Measurements from ENCODE around the gene NSUN2.

NSUN2 gene

DNA sequence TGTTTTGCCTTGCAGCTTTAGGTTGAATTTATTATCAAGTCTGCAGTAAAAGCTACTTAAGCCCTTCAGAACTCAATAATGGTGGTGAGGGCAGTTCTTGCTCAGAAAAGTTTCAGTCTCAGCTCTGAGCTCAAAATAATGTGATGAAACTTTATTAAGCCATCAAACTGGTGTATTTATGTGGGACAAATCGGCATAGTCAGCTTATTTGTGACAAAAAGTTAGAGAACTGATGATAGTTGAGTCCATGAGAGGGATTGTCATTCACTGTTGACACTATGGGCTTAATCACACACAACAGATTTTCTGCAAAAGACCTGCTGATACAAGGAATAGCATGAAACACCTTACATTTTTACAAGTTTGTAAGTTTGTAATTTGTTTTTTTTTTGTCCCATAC lies 9.8 kb upstream of the NSUN2 start:
- DNase-seq = no peak

DNA sequence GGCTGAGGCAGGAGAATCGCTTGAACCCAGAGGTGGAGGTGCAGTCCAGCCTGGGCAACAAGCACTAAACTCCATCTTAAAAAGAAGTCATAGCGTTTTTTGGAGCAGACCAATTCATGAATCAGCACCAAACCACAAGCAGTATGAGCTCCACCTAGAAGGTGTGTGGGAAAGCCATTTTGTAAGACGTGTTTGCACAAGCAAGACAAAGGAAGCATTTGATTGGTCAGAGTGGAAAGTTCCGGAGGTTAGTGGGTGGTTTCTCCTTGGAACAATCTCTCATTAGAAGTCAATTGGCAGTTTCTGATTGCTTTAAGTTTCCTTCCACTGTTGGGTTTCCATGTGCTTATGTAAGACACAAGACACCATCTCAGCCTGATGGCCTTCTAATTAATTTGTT lies 5.4 kb upstream of the NSUN2 start:
- no peak for DNase-seq

DNA sequence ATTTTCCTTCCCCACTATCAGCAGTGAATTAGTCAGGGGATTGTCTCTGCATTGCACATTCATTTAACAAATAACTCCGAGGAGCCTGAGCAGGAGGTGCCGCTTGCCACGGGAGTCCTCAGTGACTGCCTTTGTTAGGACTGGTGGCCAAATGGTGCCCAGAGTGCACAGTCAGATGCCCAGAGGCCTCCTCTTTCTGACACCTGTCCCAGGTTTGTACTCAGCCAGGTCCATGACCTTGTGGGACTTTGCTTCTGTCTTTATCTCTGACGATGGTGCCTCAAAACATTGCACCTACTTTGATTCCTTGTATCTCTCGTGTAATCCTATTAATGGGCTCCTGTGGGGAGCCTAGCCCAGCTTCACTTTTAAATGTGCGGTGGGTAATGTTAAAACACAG lies 4.7 kb upstream of the NSUN2 start:
- DNase-seq = no peak

DNA sequence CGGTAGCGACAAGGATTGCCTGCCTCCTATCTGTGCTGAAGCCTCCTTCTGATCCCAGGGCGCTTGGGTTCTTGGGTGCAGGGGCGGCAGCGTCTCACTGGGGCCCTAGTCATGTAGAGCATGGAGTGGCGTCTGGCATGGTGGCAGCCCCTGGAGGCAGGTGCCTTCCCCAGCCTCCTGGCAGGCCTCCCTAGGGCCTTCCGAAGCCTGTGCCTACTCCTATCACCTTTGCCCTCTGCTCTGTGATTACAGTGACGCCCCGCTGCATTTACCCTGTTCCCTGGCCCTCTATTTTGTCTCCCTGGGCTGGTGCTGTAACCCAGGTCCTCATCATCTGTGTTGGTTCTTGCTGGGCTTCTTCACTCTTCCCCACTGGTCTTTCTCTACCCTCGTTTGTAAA lies 4.2 kb upstream of the NSUN2 start:
- DNase-seq = no peak

DNA sequence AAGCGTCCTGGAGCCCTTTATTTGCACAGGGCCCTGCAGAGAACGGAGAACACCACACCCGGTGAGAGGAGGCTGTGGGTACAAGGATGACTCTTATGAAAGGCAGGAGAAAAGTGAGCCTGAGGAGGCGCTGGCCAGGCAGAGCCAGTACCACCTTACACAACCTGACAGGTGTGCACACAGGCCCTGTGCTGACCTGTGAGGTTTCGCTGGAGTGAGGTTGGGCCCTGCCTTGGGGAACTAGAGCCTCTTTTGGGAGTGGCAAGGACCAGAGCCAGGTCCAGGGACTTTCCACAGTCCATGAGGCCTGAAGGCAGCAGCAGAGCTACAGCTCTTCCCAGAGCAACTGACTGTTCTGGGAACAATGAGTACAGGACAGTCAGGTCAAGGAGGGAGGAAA lies 3.4 kb upstream of the NSUN2 start:
- no peak for DNase-seq

DNA sequence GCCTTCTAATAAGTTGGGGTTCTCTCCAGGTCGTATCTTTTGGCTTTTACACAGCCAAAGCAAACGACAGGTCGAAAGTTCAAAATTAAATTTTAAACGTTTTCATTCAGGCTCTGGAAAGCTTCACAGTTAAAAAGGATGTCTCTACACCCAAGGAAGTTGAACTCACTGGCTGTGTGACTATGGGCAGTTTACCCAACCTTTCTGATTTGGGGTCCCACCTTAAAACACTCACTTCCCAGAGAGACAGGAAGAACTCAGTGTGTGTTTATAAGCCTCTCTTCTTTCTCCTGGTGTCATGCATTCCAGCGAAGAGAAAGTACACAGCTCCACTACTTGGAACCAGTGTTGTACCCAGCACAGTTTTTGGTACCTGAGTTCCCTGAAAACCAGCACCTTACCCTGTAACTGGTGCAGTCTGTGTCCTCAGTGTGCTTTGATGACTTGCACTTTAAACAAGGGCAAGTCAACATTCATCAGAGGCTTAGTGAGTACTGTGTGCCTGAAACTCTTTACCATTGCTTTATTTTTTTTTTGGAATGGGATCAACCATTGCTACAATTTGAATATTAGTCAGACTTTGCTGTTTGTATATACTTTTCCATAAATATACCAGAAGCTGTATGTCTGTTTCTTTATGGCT lies 2.1 kb upstream of the NSUN2 start:
- DNase-seq = no peak

DNA sequence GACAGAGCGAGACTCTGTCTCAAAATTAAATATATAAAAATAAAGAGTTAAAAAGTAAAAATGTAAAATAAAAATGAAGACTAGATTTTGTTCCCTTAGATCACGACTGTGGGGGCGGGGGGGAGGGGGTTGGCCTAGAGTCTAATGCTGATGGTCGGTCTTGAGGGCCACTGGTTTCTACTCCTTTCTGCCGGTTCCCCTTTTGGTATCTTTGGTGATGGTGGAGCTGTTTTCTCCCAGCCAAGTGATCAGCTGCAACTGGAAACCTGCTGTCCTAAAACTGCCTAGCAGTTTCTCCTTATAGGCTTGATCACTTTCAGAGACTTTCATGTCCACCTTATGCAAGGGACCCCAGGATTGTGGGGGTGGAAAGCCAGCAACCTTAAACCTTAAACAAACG lies 1.5 kb upstream of the NSUN2 start:
- peak; percentile 31 for DNase-seq

DNA sequence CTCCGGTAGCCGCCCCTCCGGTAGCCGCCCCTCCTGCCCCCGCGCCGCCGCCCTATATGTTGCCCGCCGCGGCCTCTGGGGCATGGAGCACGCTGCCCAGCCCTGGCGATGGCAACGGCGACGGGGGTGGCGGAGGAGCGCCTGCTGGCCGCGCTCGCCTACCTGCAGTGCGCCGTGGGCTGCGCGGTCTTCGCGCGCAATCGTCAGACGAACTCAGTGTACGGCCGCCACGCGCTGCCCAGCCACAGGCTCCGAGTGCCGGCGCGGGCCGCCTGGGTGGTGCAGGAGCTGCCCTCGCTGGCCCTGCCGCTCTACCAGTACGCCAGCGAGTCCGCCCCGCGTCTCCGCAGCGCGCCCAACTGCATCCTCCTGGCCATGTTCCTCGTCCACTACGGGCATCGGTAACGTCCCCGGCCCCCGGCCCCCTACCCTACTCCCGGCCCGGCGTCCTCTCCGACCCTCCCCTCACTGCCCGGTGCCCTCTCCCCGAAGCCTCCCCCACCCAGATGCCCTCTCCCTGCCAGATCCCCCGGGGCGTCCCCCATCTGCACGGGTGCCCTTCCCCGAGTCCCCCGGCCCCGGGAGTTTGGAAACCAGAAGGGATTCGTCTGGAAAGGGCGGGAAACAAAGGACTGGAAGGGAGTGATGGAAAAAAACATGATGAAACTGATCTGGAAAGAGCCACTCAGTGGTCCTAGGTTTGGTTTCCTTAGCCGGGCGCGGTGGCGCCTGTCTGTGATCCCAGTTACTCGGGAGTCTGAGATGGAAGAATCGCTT lies 813 bp upstream of the NSUN2 start:
- DNase-seq = no peak

DNA sequence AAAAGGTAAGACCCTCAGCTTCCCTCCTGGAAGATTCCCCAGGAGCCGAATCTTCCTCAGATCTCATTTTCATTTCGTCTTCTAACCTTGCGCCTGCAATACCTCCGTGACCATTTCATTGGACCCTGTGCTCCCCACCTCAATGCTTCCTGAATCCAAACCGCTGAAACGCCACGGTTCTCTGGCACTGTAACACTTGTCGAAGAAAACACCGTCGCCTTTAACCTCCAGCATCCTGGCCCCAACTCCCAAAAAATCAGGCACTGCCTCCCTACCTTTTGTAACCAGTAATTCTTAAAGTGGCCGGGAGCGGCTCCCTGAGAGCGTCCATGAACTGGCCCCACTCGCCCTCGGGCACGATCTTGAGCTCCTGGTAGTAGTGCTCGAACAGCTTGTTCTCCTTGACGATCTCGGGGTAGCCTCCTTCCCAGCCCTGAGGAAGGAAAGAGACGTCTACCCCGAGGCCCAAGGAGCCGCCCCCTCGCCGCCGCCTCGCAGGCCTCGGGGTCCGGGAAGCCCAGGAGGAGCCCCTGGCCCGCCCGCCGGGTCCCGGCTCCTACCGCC lies 438 bp downstream of the NSUN2 start:
- DNase-seq = no peak

DNA sequence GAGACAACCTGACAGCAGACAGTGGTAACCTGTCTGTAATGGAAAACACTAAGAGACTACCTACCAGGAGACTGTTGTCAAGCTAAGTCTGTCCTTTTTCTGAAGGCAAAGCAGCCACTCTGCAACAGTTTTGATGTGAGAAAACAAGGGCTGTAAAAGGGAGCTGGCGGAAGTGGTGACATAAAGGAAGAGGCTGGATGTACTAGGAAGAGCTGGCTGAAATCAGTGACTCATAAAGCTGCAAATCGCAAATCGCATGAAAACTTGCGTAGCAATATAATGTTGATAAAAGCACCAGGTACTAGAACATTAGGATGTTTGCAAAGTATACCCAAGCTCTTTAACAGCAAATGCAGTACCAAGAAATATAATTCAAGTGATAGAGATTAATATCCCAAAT lies 1.4 kb downstream of the NSUN2 start:
- DNase-seq = peak; percentile 22

DNA sequence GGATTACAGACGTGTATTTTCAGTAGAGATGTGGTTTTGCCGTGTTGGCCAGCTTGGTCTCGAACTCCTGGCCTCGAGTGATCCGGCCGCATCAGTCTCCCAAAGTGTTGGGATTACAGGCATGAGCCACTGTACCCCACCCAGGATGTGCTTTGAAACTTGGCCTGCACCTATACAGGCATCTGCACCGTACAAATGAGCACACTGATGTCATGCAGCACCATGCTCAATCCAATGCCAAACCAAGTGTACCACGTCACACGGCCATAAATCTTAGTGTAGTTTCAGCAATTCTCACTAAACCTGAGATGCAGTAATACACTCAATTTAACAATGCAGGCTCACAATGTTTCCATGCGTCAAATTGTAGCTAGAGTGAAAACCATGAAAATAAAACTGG lies 6.3 kb downstream of the NSUN2 start:
- DNase-seq = no peak

DNA sequence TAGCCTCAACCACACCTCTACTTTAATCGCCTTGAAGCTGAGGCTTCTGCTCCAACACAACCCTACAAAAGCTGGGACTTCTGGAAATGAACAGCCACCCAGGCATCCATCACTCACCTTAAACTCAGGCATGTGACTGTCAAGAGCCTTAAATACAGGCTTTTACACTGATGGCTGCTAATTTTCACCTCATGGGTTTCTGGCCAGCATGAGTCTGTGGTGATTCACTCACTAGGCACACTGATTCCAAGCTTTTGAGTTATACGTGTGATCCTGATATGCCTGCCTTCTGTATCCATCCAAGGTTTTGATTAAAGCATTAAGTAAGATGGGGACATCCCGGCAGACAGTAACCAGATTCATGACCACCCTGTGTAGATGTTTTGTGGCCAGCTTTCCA lies 8.9 kb downstream of the NSUN2 start:
- DNase-seq = no peak

DNA sequence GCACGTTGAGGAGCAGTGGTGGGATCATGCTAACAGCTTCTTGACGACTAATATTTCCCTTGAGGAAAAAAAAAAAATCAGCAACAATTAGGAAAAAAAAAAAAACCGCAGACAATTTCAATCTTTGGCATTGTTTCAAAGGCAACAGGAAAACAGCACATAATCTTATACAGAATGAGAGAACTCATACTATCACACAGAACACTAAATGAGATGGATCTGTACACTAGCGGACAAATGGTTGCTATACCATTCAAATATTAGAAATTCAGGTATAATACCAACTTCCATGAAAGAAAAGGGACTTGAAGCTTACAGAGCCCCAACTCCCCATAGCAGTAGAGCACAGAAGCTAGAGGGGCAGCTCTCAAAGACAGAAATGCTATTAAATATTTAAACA lies 9.6 kb downstream of the NSUN2 start:
- DNase-seq = no peak

DNA sequence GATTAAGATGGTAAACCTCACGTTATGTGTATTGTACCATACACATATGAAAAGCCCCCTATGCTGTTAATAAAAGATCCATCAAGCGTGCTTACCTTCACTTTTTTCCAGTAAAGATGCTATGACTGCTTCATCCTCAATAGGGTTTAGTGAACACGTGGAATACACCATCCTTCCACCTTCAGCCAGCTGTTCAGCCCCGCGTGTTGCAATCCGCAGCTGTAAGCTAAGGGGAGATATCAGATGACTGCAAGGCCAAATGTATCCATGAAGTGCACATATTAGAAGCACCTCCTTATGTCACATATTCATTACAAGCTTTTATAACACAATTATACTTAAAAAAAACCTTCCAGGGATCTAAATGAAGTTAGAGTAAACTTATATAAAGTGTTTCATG lies 16.2 kb downstream of the NSUN2 start:
- DNase-seq = no peak

DNA sequence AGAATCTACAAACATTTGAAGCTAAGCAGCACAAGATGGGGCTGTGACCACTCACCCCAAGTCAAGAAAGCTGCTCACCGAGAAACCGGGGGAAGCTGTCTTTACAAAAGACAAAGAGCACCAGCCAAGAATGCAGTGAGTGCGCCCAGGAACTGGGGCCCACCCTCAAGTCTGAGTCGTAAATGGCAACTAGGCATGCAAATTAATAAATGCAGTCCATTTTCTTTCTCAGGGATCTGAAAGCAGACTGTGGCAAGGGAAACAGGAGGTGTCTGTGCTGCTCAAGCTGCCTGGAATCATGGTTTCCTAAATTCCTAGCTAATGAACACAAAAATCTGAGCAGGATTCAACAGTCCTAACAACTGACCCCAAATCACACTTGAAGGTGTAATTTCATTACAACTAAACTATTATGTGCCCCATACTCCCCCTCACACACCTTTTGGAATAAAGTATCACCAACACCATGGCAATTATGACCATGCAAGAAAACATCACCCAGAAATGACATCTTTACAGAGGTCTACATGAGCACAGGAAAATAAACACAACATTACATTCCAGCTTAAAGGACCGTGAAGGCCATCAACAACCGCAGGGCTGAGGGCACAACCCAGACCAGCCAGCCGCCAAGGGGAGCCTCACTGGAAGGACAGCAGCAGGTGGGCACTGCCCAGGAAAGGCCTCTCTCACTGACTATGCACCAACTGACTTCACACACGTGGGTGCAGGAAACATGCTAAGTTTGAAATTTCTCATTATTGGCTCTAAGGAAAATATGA lies 17.6 kb downstream of the NSUN2 start:
- DNase-seq = no peak

DNA sequence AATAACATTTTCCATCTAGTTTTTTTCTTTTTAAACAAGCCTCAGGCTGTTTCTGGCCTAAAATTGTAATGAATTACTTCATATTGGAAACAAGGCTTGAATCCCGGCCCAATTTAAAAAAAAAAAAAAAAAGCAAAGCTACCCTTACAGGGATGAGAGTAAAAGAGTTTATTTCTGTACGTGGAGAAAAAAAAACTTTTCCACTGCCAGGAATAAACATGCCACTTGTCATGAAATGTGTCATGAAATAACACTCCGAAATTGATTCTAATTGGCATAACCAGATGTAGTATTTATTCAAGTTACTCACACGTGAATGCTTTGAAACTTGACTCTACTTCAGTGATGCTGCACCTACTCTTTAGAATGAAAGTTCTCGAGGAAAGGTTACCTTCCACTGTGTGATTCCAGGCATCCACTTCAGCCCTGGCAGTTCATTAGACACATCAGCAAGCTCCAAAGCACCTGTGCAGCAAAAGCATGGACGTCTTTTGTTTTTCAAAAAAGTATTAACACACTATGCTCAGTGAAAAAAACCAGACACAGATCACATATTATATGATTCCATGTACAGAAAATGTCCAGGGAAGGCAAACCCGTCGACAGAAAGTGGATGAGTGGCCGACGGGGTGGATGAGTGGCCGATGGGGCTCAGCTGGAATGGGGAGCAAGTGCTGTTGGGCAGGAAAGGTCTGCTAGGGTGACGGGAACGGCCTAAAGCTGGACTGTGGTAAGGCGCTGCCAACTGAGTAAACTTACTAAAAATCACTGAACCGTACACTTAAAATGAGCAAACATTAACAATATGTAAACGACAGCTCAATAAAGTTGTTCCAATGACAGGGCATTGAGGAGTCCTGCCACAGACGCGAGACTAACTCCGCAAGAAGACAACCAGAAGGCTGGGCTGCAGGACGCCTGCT lies 21.2 kb downstream of the NSUN2 start:
- no peak for DNase-seq

DNA sequence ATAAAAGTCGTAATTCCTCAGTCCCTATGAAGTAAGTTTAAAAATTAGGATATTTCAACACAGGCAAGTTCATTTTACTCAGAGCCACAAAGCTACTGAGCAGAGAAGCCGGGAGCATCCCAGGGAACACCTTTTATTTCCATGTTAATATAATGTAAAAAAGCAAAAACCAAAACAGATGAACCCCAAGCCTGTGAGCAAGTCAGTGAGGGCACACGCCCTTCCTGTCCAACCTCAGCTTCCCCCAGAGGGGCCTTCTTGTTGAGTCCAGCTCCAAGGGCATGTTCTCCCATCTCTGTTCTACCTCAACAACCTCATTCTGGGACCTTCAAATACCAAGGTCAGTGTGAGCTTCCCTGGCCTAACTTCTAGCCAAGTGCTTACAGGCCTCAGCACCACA lies 24.8 kb downstream of the NSUN2 start:
- no peak for DNase-seq

DNA sequence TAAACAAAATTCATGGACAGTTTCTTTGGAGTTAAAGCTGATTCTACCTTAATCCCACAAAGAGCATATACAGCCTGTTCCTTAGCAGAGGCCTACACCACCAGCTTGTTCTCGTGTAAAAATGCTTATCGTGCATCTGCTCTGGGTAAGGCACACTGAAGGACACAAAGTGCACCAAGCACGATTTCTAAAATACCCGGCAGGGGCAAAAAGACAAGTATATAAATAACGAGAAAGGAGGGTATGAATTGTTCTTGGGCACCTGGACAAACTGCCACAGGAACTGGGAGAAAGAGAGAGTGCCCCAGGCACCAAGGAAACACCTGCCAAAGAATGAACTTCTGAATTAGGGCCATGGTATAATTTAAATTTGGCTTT lies 25.3 kb downstream of the NSUN2 start:
- DNase-seq = no peak

DNA sequence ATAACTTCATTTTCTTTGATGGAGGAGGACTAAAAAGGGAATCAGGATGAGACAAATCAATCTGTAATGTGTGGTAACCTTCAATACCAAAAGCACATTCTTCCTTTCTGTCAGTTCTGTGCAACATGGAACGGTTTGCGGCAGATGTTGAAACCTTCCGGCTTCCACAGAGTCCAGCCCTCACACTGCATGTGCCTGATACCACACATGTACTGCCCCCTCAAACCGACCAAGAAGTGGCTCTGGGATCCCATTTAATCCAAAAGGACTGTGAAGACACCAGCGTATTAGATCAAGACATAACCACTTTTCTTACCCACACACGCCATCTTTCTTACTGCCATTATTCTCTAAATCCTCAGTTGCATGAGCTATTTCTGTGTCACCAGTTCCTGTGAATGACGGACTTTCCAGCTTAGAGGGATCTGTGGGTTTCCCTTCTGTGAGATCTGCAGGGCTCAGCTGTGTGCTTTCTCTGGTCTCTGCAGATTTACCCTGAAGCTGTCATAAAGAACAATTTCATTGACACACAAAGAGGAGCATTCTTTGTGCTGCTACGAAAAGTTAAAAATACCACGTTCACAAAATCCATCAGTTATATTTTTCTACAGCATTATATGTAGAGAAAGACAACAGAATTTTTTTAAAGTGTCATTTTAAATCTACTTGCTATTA lies 25.8 kb downstream of the NSUN2 start:
- peak; percentile 88 for DNase-seq

DNA sequence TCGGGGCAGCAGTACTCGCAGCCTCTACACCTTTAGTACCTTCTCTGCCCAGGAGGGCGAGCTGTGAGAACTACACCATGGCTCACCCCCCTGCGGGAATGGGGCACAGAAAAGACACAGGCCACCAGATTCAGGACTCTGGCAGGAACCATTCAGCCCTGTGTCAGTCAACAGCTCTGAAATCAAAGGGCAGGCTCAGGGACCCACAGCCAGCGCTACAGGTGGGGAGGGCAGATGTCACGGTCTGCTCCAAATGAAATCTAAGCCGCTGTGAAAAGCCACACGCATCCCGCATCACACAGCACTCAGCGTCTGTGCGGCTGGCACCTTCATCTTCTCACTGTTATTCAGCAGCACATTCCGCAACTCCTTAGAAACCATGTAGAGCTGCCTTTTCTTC lies 27.9 kb downstream of the NSUN2 start:
- DNase-seq = no peak

DNA sequence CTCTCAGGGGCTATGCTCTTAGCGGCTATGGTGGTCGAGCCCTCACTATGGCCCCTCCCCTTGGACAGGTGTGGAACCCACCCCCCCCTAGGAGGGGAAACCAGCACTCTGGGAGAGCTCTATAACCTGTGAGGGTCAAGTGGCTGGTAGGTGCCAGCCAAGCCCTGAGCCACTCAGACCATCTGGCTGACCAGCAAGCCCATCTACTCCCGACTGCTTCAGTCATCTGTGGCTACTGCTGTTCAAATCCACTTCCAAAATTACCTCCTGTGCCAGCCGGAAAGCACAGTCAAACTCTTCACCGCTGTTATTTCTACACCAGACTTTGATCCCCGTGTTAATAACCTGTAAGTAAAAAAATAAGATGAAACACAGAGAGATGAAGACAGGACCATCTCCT lies 28.5 kb downstream of the NSUN2 start:
- no peak for DNase-seq

DNA sequence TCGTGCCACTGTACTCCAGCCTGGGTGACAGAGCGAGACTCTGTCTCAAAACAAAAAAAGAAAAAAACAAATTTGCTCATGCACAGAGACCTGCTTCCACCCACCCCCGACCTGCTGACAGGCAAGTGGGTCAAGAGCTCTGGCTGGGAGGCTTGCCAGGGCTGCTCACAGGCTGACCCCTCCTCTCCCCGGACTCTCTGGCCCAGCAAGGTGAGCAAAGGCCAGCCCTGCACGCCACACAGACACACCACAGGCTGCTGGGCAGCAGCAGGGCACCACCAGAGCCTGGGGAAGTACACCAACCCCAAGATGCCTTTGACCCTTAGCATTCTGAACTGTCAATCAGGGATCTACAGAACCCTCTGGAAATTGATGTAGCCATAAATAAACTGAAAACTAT lies 29.2 kb downstream of the NSUN2 start:
- DNase-seq = no peak
